ENCODE results near the gene PIN4. TPM values are rescaled to one million over a fixed set of nuclear protein-coding genes. Genes with fewer than 3 reads are reported as not detected.

PIN4 gene
- total and polyA plus RNA-seq, 2 experiments from 2014 or later, result 3.5 to 80.6 TPM

DNA sequence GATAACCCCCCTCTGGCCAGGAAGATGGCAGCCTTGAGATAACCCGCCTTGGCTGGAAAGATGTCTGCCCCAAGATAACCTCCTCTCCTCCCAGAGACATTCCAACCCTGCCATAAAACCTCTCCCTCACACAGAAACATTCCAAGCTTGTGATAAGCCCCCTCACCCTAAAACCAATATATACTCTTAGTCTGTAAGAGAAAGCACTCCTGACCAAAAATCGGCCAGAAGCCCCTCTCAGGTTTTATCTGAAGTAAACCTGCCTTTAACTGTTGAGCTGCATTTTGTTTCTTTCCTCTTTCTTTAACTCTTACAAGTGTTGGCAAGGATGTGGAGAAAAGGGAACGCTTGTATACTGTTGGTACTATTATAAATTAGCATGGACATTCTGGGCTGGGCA, 48.7 kb downstream of the PIN4 start (continued):
- TF ChIP-seq ZNF462 (CRISPR knock-in tag; IDR thresholded peaks at IDR 0.05), result no peak
- no peak for TF ChIP-seq EZH2phosphoT487 (IDR thresholded peaks at IDR 0.05; ENCODE audit: unreplicated experiment)
- no peak for TF ChIP-seq POLR2AphosphoS5 (IDR thresholded peaks at IDR 0.05; ENCODE audit: low read depth)

- Histone ChIP-seq H3K27ac (ENCODE audit: low read depth) (no peak overlapping the region), H3F3A (replicated peaks; ENCODE audit: low read depth) (no peaks in the 10 kb centered on the region), H4K20me1 (replicated peaks; ENCODE audit: insufficient read depth) (no peaks in the 10 kb centered on the region), H3K36me3 (ENCODE audit: insufficient read depth) (no peaks in the 10 kb centered on the region; the same call in 1 of the 2 replicates), H3K79me2 (replicated peaks; ENCODE audit: insufficient read depth) (peaks cover 49% of the 10 kb centered on the region), H3K4me2 (no peak overlapping the region), H3K4me1 (ENCODE audit: insufficient read depth) (no peaks in the 10 kb centered on the region), H3K27me3 (ENCODE audit: insufficient read depth) (no peaks in the 10 kb centered on the region), H2AFZ (no peak overlapping the region), H3K4me3 (no peak overlapping the region), H3K9me2 (ENCODE audit: insufficient read depth) (no peaks in the 10 kb centered on the region)
- Mint-ChIP-seq H3K27ac (no peak overlapping the region), H3K36me3 (ENCODE audit: low read depth) (peaks cover 31% of the 10 kb centered on the region), H3K4me1 (peaks cover 6% of the 10 kb centered on the region; the same call in 2 of the 3 replicates), H3K27me3 (ENCODE audit: insufficient read depth, low read depth, poor library complexity) (peaks cover 6% of the 10 kb centered on the region), H3K9me3 (peaks cover 10% of the 10 kb centered on the region; the same call in 2 of the 3 replicates), H3K4me3 (0 out of 3 replicates have a peak overlapping the region, but pooled peaks have one; percentile 33)
- no peak for DNase-seq (ENCODE audit: low spot score)
- no peak for ATAC-seq
- TF ChIP-seq JUNB (IDR thresholded peaks at IDR 0.05; ENCODE audit: unreplicated experiment), result no peak
- TF ChIP-seq POLR2AphosphoS5 (IDR thresholded peaks at IDR 0.05; ENCODE audit: low read depth), result no peak
- TF ChIP-seq CREB1 (CRISPR knock-in tag; IDR thresholded peaks at IDR 0.05; ENCODE audit: low read depth), result no peak
- TF ChIP-seq NANOG (IDR thresholded peaks at IDR 0.05; ENCODE audit: borderline replicate concordance), result no peak
- TF ChIP-seq ZNF114 (CRISPR knock-in tag; IDR thresholded peaks at IDR 0.05), result no peak
- no peak for TF ChIP-seq ZNF462 (CRISPR knock-in tag; IDR thresholded peaks at IDR 0.05)
- TF ChIP-seq STAT1 (IDR thresholded peaks at IDR 0.05; ENCODE audit: unreplicated experiment), result no peak
Observed at GRCh38 chrX:72236841-72237240, 55.3 kb downstream of the PIN4 start.

All from GM23338 (cell line).